ENCODE measurements around the gene AATK. TPM values are rescaled to one million over a fixed set of nuclear protein-coding genes. Genes with fewer than 3 reads are reported as not detected.

Gene AATK
- total and polyA plus RNA-seq, 3 experiments from 2014 or later = 0.29 to 0.55 TPM; not detected in 1

DNA sequence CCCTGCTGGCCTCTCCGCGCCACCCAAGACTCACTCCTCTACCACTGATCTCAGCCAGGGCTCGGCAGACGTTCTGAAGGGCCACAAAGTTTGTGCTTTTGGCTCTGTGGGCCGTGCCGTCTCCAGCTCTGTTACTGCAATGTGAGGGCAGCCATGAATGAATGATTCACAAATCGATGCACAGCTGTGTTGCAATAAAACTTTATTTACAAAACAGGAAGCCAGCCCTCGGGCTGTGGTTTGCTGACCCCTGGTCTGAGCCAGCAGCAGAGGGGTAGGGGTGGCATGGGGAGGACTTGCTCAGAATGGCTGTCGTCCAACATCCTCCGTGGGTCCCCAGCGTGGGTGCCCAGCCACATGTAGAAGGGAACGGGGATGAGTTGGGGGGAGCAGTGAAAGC, 63.7 kb downstream of the AATK start:
- Mint-ChIP-seq H3K4me3 (no peak overlapping the region), H3K27ac (no peak overlapping the region), H3K9me3 (no peaks in the 10 kb centered on the region), H3K4me1 (peaks cover 0 to 13% (median 3%) of the 10 kb centered on the region in 3 donors), H3K36me3 (no peaks in the 10 kb centered on the region), H3K27me3 (peaks cover 0 to 1% of the 10 kb centered on the region in 2 donors)
- no peak for DNase-seq
- POLR2A ChIA-PET = no interaction called here
- Histone ChIP-seq H3K27me3 (ENCODE audit: insufficient read depth, low read length, poor library complexity, severe bottlenecking) (no peaks in the 10 kb centered on the region), H3K9me3 (ENCODE audit: low read length) (no peaks in the 10 kb centered on the region), H3K36me3 (ENCODE audit: insufficient read depth, low read length) (no peaks in the 10 kb centered on the region), H3K4me3 (ENCODE audit: low read length) (no peak overlapping the region), H3K27ac (ENCODE audit: low read depth, low read length) (no peak overlapping the region), H3K4me1 (ENCODE audit: insufficient read depth, low read length) (peaks cover 17% of the 10 kb centered on the region)
- CTCF ChIA-PET = interaction anchor here (0.8 to 2.5 kb wide), 12 partner anchors 24 to 114 kb away, joined by 3 to 42 read pairs (median 4); no protein-coding TSS in a partner anchor

DNA sequence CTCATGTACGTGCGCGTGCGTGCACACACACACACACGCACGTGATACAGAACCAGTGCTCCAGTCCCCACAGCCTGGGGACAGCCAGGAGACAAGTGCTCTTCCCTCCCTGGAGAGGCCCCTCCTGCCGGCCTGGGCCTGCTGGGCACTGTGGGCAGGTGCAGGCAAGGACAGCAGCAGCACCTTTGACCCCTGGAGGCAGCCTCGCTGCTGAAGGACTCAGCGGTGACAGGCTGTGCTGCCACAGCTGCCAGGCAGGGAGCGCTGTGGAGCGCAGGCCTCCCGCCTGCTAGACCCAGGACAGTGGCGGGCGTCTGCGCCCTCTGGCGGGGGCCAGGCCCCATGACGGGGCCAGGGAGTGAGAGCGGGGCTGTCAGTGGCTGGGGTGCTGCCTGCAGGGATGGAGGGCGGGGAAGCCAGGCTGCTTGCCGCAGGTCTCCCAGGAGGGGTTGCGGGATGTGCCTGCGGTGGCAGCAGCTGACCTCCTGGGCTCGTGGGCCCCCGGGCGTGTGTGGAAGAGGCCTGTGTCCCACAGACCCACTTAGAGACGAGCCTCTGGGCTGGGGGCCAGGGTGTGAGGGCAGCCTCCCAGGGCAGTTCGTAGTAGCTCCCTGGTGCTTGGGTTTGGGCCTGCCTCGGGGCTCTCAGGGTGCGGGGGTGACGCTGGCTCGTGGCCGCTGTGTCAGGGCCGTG, 64.3 kb downstream of the AATK start:
- peaks cover 0 to 1% of the 10 kb centered on the region in 2 donors for H3K27me3 Mint-ChIP-seq
- Histone ChIP-seq H3K4me1 (ENCODE audit: insufficient read depth, low read length) (peaks cover 23% of the 10 kb centered on the region), H3K27ac (ENCODE audit: low read depth, low read length) (no peak overlapping the region), H3K4me3 (ENCODE audit: low read length) (no peak overlapping the region), H3K27me3 (ENCODE audit: insufficient read depth, low read length, poor library complexity, severe bottlenecking) (no peaks in the 10 kb centered on the region), H3K9me3 (ENCODE audit: low read length) (no peaks in the 10 kb centered on the region), H3K36me3 (ENCODE audit: insufficient read depth, low read length) (no peaks in the 10 kb centered on the region)
- peaks cover 3 to 19% (median 6%) of the 10 kb centered on the region in 3 donors for H3K4me1 Mint-ChIP-seq
- H3K27ac Mint-ChIP-seq = no peak overlapping the region
- DNase-seq = peak; percentile 82 to 91 (median 85)
- H3K9me3 Mint-ChIP-seq = no peaks in the 10 kb centered on the region
- H3K36me3 Mint-ChIP-seq = no peaks in the 10 kb centered on the region
- CTCF ChIA-PET = interaction anchor here (0.6 to 2.5 kb wide), 18 partner anchors 14 to 675 kb away, joined by 3 to 42 read pairs (median 3); no protein-coding TSS in a partner anchor
- no peak overlapping the region for H3K4me3 Mint-ChIP-seq
- POLR2A ChIA-PET = no interaction called here

DNA sequence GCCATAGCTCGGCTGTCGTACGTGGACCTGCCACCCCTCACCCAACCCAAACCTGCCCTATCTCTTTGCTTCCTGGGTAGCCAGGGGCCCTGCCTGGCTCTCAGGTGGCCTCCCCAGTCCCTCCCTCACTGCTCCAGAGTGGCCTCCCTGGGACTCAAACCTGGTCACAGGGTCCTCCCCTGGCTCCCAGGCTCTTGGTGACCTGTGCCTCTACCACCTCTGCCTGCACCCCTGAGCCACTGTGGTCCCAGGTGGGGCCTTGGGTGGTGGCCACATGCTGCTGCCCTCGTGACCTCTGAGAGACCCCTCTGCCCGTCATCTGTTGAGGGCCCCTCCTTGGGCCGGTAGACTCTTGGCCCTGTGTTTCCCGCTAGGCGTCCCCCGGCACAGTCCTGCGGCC, 65.4 kb downstream of the AATK start:
- Mint-ChIP-seq H3K4me3 (peak overlapping the region in 1 of 7 donors; percentile 66), H3K9me3 (no peaks in the 10 kb centered on the region), H3K27me3 (peaks cover 0 to 1% of the 10 kb centered on the region in 2 donors), H3K36me3 (no peaks in the 10 kb centered on the region), H3K4me1 (peaks cover 13 to 30% (median 15%) of the 10 kb centered on the region in 3 donors), H3K27ac (no peak overlapping the region)
- Histone ChIP-seq H3K36me3 (ENCODE audit: insufficient read depth, low read length) (no peaks in the 10 kb centered on the region), H3K4me3 (ENCODE audit: low read length) (no peak overlapping the region), H3K4me1 (ENCODE audit: insufficient read depth, low read length) (peaks cover 34% of the 10 kb centered on the region), H3K27ac (ENCODE audit: low read depth, low read length) (no peak overlapping the region), H3K27me3 (ENCODE audit: insufficient read depth, low read length, poor library complexity, severe bottlenecking) (no peaks in the 10 kb centered on the region), H3K9me3 (ENCODE audit: low read length) (no peaks in the 10 kb centered on the region)
- DNase-seq = no peak
- ChIA-PET POLR2A (no interaction called here), CTCF (interaction anchor here (1.0 to 3.9 kb wide), 2 partner anchors 76 to 673 kb away, joined by 3 to 30 read pairs; no protein-coding TSS in a partner anchor)

DNA sequence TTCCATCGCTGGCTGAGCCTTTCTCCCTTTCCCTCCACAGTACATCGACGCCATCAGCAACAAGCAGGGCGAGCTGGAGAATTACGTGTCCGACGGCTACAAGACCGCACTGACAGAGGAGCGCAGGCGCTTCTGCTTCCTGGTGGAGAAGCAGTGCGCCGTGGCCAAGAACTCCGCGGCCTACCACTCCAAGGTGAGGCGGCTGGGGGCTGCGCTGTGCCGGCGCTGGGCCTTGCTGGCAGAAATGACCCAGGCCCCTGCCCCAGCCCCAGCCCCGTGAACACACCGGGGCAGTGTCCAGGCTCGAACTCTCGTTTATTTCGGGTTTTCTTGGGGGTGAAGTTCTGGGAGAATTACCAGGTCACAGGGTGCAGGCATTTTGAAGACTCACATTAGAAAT, 66.1 kb downstream of the AATK start:
- H3K27me3 ChIP-seq (ENCODE audit: insufficient read depth, low read length, poor library complexity, severe bottlenecking) = no peaks in the 10 kb centered on the region
- ChIA-PET POLR2A (no interaction called here), CTCF (interaction anchor here (1.0 to 3.9 kb wide), 3 partner anchors 75 to 672 kb away, joined by 3 to 30 read pairs (median 6); no protein-coding TSS in a partner anchor)
- Mint-ChIP-seq H3K4me1 (peaks cover 18 to 38% (median 23%) of the 10 kb centered on the region in 3 donors), H3K4me3 (no peak overlapping the region), H3K36me3 (no peaks in the 10 kb centered on the region), H3K27me3 (peaks cover 0 to 1% of the 10 kb centered on the region in 2 donors), H3K27ac (peak overlapping the region in 1 of 8 donors; percentile 86), H3K9me3 (no peaks in the 10 kb centered on the region)
- H3K4me3 ChIP-seq (ENCODE audit: low read length) = no peak overlapping the region
- no peaks in the 10 kb centered on the region for H3K9me3 ChIP-seq (ENCODE audit: low read length)
- peaks cover 41% of the 10 kb centered on the region for H3K4me1 ChIP-seq (ENCODE audit: insufficient read depth, low read length)
- DNase-seq = no peak
- H3K27ac ChIP-seq (ENCODE audit: low read depth, low read length) = no peak overlapping the region
- no peaks in the 10 kb centered on the region for H3K36me3 ChIP-seq (ENCODE audit: insufficient read depth, low read length)

DNA sequence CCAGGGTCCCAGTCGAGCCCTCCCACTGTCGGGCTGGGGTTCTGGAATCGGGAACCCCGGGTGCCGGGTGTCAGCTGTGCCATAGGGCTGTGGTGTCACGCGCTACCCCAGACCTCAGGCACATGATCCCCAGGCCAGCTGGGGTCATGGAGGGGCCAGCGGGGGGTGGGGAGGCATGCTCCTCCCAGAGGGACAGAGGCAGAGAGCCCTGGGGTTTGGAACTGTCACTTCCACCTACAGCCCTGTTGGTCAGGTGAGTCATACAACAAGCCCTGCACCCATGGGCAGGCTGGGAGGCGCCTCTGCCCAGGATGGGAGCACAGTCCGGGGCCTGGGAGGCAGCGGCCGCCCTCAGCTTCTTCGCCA, 68.1 kb downstream of the AATK start:
- Mint-ChIP-seq H3K36me3 (no peaks in the 10 kb centered on the region), H3K27me3 (peaks cover 0 to 3% of the 10 kb centered on the region in 2 donors), H3K4me3 (no peak overlapping the region), H3K4me1 (peaks cover 27 to 55% (median 34%) of the 10 kb centered on the region in 3 donors), H3K27ac (peak overlapping the region in 1 of 8 donors; percentile 22), H3K9me3 (peaks cover 0 to 2% (median 0%) of the 10 kb centered on the region in 5 donors)
- ChIA-PET CTCF (interaction anchor here (0.6 to 3.9 kb wide), 9 partner anchors 19 to 109 kb away, joined by 3 to 30 read pairs (median 6); no protein-coding TSS in a partner anchor), POLR2A (no interaction called here)
- no peak overlapping the region for H3K4me3 ChIP-seq (ENCODE audit: low read length)
- H3K9me3 ChIP-seq (ENCODE audit: low read length) = no peaks in the 10 kb centered on the region
- H3K4me1 ChIP-seq (ENCODE audit: insufficient read depth, low read length) = peaks cover 54% of the 10 kb centered on the region
- no peaks in the 10 kb centered on the region for H3K36me3 ChIP-seq (ENCODE audit: insufficient read depth, low read length)
- no peak overlapping the region for H3K27ac ChIP-seq (ENCODE audit: low read depth, low read length)
- H3K27me3 ChIP-seq (ENCODE audit: insufficient read depth, low read length, poor library complexity, severe bottlenecking) = no peaks in the 10 kb centered on the region
- DNase-seq = no peak

DNA sequence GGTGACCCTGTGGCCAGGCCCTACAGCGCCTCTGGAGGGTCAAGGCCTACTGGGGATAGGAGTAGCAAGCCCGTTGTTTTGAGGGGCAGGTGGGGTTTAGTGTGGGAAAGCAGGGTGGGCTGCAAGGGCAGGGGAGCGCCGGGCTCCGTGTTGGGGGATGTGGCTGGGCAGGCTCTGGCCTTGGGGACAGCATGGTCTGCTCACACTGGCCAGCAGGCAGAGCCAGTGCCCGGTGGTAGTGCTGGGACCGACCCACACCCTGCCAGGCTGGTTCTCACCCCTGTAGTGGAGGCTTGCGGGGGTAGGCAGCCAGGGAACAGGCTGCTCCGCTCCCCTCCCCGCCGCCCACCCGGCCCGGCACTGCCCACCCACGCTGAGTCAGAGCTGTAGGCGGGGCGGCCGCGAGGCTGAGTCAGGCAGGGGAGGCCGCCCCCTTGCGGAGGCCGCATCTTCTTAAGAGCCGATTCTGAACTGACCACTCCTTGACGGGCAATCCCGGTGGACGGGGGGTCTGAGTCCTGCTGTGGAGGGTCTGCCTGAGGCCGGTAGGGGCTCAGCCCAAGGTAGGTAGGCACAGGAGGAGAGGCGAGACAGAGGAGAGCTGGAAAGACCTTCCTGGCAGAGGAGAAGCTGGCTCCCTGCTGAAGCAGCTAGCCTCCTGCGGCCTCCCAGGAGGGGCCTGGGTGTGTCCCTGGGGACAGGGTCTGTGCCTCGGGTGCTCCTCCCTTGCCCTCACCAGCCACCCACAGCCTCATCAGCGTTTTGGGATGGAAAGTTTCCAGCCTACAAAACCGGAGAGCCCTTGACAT, 68.7 kb downstream of the AATK start:
- Histone ChIP-seq H3K36me3 (ENCODE audit: insufficient read depth, low read length) (no peaks in the 10 kb centered on the region), H3K27me3 (ENCODE audit: insufficient read depth, low read length, poor library complexity, severe bottlenecking) (no peaks in the 10 kb centered on the region), H3K4me3 (ENCODE audit: low read length) (no peak overlapping the region), H3K4me1 (ENCODE audit: insufficient read depth, low read length) (peaks cover 54% of the 10 kb centered on the region), H3K9me3 (ENCODE audit: low read length) (no peaks in the 10 kb centered on the region), H3K27ac (ENCODE audit: low read depth, low read length) (peak overlapping the region; percentile 59)
- ChIA-PET CTCF (interaction anchor here (0.6 to 3.9 kb wide), 12 partner anchors 9 to 111 kb away, joined by 3 to 30 read pairs (median 4); no protein-coding TSS in a partner anchor), POLR2A (no interaction called here)
- Mint-ChIP-seq H3K4me1 (peaks cover 27 to 58% (median 36%) of the 10 kb centered on the region in 3 donors), H3K9me3 (peaks cover 0 to 2% (median 0%) of the 10 kb centered on the region in 5 donors), H3K4me3 (peak overlapping the region in 3 of 7 donors; percentile 41 to 55 (median 44)), H3K36me3 (no peaks in the 10 kb centered on the region), H3K27ac (peak overlapping the region in 2 of 8 donors; percentile 17 to 97), H3K27me3 (peaks cover 0 to 3% of the 10 kb centered on the region in 2 donors)
- DNase-seq = peak; percentile 27 to 82 (median 52)

DNA sequence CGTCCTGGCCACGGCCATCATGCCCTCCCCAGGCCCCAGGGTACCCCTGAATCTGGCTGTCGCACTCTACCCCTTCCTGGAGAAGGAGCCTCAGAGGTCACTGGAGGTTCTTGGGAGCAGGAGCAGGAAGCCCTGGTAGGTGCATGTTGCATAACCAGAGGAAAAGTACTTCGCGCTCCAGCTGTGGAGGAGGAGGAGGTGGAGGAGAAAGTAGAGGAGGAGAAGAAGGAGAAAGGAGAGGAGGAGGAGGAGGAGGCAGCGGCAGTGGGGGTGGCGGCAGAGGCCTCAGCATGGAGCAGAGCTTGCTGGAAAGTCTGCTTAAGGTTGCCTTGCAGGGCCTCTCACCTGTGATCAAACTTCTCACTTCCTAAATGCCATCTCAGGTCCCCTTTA, 69.3 kb downstream of the AATK start:
- H3K27ac Mint-ChIP-seq = peak overlapping the region in 6 of 8 donors; percentile 17 to 97 (median 44)
- H3K9me3 Mint-ChIP-seq = peaks cover 0 to 2% (median 0%) of the 10 kb centered on the region in 5 donors
- POLR2A ChIA-PET = no interaction called here
- Histone ChIP-seq H3K9me3 (ENCODE audit: low read length) (no peaks in the 10 kb centered on the region), H3K27me3 (ENCODE audit: insufficient read depth, low read length, poor library complexity, severe bottlenecking) (no peaks in the 10 kb centered on the region), H3K36me3 (ENCODE audit: insufficient read depth, low read length) (no peaks in the 10 kb centered on the region), H3K4me3 (ENCODE audit: low read length) (no peak overlapping the region), H3K4me1 (ENCODE audit: insufficient read depth, low read length) (peaks cover 54% of the 10 kb centered on the region), H3K27ac (ENCODE audit: low read depth, low read length) (peak overlapping the region; percentile 31)
- no peaks in the 10 kb centered on the region for H3K36me3 Mint-ChIP-seq
- H3K4me1 Mint-ChIP-seq = peaks cover 27 to 59% (median 36%) of the 10 kb centered on the region in 3 donors
- peaks cover 0 to 3% of the 10 kb centered on the region in 2 donors for H3K27me3 Mint-ChIP-seq
- CTCF ChIA-PET = interaction anchor here (0.7 to 3.9 kb wide), 6 partner anchors 8 to 110 kb away, joined by 3 to 30 read pairs (median 5); no protein-coding TSS in a partner anchor
- H3K4me3 Mint-ChIP-seq = peak overlapping the region in 3 of 7 donors; percentile 23 to 56 (median 44)
- DNase-seq = no peak

All from CD8-positive, alpha-beta memory T cell (primary cell).